Loucy (cell line): ENCODE measurements around the gene CDC42BPB.

ENCODE experiments used
- EZH2phosphoT487 ChIP-seq: fragments of 200-600 bp; IDR thresholded peaks from 2 replicates; pipeline ENCODE4 v1.6.1; 2018; ENCODE audit warnings: antibody characterized with exemption, mild to moderate bottlenecking, moderate library complexity, borderline replicate concordance
- TF ChIP-seq, protein P1 (sequence below): fragments of 200-600 bp; sonication (generic); conservative IDR thresholded peaks from 2 replicates; pipeline ENCODE4 v1.5.1; 2014; ENCODE audit warnings: mild to moderate bottlenecking, antibody characterized with exemption, low read length

DNA sequence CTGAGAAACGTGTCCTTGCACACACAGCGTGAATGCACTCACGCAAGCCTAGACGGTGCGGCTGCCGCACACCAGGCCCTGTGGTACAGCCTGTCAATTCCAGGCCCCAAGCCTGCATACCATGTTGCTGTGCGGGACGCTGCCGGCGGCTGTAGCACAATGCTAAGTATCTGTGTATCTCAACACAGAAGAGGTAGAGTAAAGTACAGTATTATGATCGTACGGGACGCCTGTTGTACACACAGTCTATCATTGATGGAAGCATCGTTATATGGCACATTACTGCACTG, 89.9 kb downstream of the CDC42BPB start:
- TF ChIP-seq, protein P1, sequence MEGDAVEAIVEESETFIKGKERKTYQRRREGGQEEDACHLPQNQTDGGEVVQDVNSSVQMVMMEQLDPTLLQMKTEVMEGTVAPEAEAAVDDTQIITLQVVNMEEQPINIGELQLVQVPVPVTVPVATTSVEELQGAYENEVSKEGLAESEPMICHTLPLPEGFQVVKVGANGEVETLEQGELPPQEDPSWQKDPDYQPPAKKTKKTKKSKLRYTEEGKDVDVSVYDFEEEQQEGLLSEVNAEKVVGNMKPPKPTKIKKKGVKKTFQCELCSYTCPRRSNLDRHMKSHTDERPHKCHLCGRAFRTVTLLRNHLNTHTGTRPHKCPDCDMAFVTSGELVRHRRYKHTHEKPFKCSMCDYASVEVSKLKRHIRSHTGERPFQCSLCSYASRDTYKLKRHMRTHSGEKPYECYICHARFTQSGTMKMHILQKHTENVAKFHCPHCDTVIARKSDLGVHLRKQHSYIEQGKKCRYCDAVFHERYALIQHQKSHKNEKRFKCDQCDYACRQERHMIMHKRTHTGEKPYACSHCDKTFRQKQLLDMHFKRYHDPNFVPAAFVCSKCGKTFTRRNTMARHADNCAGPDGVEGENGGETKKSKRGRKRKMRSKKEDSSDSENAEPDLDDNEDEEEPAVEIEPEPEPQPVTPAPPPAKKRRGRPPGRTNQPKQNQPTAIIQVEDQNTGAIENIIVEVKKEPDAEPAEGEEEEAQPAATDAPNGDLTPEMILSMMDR = no peak
- no peak for TF ChIP-seq EZH2phosphoT487
